BE2C (cell line): ENCODE results near the gene PSD4.

Source experiments
- DNase-seq: peaks from one replicate; pipeline ENCODE4 v3.0.0-alpha.2; 2020
- H3K27me3 ChIP-seq: fragments of 250-450 bp; sonication (Bioruptor Pico); 2 replicates; pipeline ENCODE4 v1.5.1; 2020; ENCODE audit warnings: mild to moderate bottlenecking
- H3K36me3 ChIP-seq: fragments of 250-450 bp; sonication (Bioruptor Pico); 2 replicates; pipeline ENCODE4 v1.5.1; 2020; ENCODE audit warnings: mild to moderate bottlenecking
- H3K4me1 ChIP-seq: fragments of 250-450 bp; sonication (Bioruptor Pico); 2 replicates; pipeline ENCODE4 v1.5.1; 2020
- H3K4me3 ChIP-seq: 2 replicates; pipeline ENCODE4 v1.5.1; 2011; ENCODE audit warnings: low read depth, low read length
- H3K9me3 ChIP-seq: fragments of 250-450 bp; sonication (Bioruptor Pico); 2 replicates; pipeline ENCODE4 v1.5.1; 2020
- CTCF ChIP-seq: IDR thresholded peaks from 2 replicates; pipeline ENCODE4 v1.5.1; 2012; ENCODE audit warnings: mild to moderate bottlenecking, low read depth, low read length

Gene PSD4

GRCh38 chr2:113134717-113135116 is 39.1 kb upstream of the PSD4 start:
- no peak for DNase-seq
- H3K4me1 ChIP-seq = no peaks in the 10 kb centered on the region
- H3K27me3 ChIP-seq = no peaks in the 10 kb centered on the region
- TF ChIP-seq CTCF = no peak
- H3K9me3 ChIP-seq = no peaks in the 10 kb centered on the region
- H3K4me3 ChIP-seq = no peak overlapping the region
- H3K36me3 ChIP-seq = no peaks in the 10 kb centered on the region

- H3K4me3 ChIP-seq = no peak overlapping the region
- H3K27me3 ChIP-seq = no peaks in the 10 kb centered on the region
- TF ChIP-seq CTCF = no peak
- H3K9me3 ChIP-seq = no peaks in the 10 kb centered on the region
- H3K4me1 ChIP-seq = no peaks in the 10 kb centered on the region
- no peaks in the 10 kb centered on the region for H3K36me3 ChIP-seq
- no peak for DNase-seq
Measured at GRCh38 chr2:113135317-113135716, 38.5 kb upstream of the PSD4 start.

GRCh38 chr2:113136828-113137775 is 36.7 kb upstream of the PSD4 start:
- H3K4me3 ChIP-seq = no peak overlapping the region
- H3K9me3 ChIP-seq = no peaks in the 10 kb centered on the region
- H3K4me1 ChIP-seq = no peaks in the 10 kb centered on the region
- H3K27me3 ChIP-seq = no peaks in the 10 kb centered on the region
- H3K36me3 ChIP-seq = no peaks in the 10 kb centered on the region
- peak; percentile 59 for TF ChIP-seq CTCF
- peak; percentile 14 for DNase-seq

GRCh38 chr2:113137827-113138226 is 35.9 kb upstream of the PSD4 start:
- Histone ChIP-seq H3K4me1 (no peaks in the 10 kb centered on the region), H3K27me3 (no peaks in the 10 kb centered on the region), H3K9me3 (no peaks in the 10 kb centered on the region), H3K4me3 (no peak overlapping the region), H3K36me3 (no peaks in the 10 kb centered on the region)
- no peak for DNase-seq
- no peak for TF ChIP-seq CTCF

- DNase-seq = peak; percentile 30
- H3K9me3 ChIP-seq = no peaks in the 10 kb centered on the region
- no peak overlapping the region for H3K4me3 ChIP-seq
- peak; percentile 56 for TF ChIP-seq CTCF
- no peaks in the 10 kb centered on the region for H3K27me3 ChIP-seq
- H3K4me1 ChIP-seq = no peaks in the 10 kb centered on the region
- no peaks in the 10 kb centered on the region for H3K36me3 ChIP-seq
Measured at GRCh38 chr2:113138428-113139322, 35.1 kb upstream of the PSD4 start.

GRCh38 chr2:113141451-113141850 is 32.3 kb upstream of the PSD4 start:
- no peak for TF ChIP-seq CTCF
- no peak overlapping the region for H3K4me3 ChIP-seq
- no peaks in the 10 kb centered on the region for H3K27me3 ChIP-seq
- H3K36me3 ChIP-seq = no peaks in the 10 kb centered on the region
- no peak for DNase-seq
- H3K4me1 ChIP-seq = no peaks in the 10 kb centered on the region
- no peaks in the 10 kb centered on the region for H3K9me3 ChIP-seq
